ENCODE results near the gene TBC1D21.
"Not testable (repeated sequence)": the region's sequence is repeated elsewhere in the genome, so short reads cannot be mapped to it uniquely, and the experiment has no call there.

TBC1D21 gene

DNA sequence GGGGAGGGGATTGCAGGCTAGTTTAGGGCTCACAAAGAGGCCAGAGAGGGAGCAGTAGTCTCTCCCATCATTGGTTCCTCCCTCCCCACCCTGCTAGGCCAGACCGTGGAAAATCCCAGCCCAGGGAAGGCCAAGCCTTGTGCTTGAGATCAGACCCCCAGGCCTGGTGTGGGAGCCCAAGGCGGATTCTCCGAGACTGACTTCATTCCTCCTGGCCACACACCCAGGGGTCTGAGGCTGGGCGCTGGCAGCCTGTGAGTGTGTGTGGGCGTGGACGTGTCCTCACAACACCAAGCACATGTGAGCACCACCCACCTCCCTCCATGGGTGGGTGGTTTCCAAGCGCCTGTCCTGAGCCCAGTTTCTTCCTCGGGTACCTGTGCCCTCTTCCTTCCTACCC is 57.0 kb downstream of the TBC1D21 start:
- intact Hi-C loops (cut with micrococcal nuclease): no loop called here
- H3K27ac Mint-ChIP-seq: no peak overlapping the region

GRCh38 chr15:73930790-73931281 is 57.5 kb downstream of the TBC1D21 start:
- Mint-ChIP-seq H3K27ac (no peak overlapping the region), H3K4me1 (ENCODE audit: low read depth) (peaks cover 15% of the 10 kb centered on the region), H3K9me3 (no peaks in the 10 kb centered on the region), H3K36me3 (ENCODE audit: low read depth) (no peaks in the 10 kb centered on the region), H3K4me3 (no peak overlapping the region), H3K27me3 (peaks cover 45% of the 10 kb centered on the region)
- intact Hi-C loops (cut with micrococcal nuclease): no loop called here

More for the DNA sequence above, 57.0 kb downstream of the TBC1D21 start:
- peaks cover 18% of the 10 kb centered on the region for H3K4me1 Mint-ChIP-seq (ENCODE audit: low read depth)
- H3K9me3 Mint-ChIP-seq: no peaks in the 10 kb centered on the region
- H3K4me3 Mint-ChIP-seq: no peak overlapping the region
- no peaks in the 10 kb centered on the region for H3K36me3 Mint-ChIP-seq (ENCODE audit: low read depth)
- H3K27me3 Mint-ChIP-seq: peaks cover 50% of the 10 kb centered on the region

DNA sequence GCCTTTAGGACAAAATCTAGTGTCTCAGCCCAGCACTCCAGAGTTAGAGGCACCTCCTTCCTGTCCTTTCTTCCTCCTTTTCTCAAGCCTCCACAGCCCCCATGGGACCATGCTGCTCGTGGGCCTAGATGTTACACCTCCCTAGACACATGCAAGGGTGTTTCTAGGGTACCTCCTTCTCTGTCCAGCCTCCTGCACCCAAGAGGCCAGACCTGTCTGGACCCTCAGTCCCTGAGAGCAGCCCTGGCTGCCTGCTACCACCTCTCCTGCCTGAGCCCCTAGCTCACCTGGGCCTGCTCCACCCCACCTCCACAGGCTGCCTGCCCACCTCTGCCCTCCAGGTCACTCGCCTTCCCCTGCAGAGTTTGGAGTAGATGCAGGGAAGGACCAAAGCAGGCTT is 58.1 kb downstream of the TBC1D21 start:
- no peak overlapping the region for H3K4me3 Mint-ChIP-seq
- H3K27me3 Mint-ChIP-seq: peaks cover 39% of the 10 kb centered on the region
- peaks cover 9% of the 10 kb centered on the region for H3K4me1 Mint-ChIP-seq (ENCODE audit: low read depth)
- no peaks in the 10 kb centered on the region for H3K9me3 Mint-ChIP-seq
- no peak overlapping the region for H3K27ac Mint-ChIP-seq
- no peaks in the 10 kb centered on the region for H3K36me3 Mint-ChIP-seq (ENCODE audit: low read depth)
- intact Hi-C loops (cut with micrococcal nuclease): no loop called here

DNA sequence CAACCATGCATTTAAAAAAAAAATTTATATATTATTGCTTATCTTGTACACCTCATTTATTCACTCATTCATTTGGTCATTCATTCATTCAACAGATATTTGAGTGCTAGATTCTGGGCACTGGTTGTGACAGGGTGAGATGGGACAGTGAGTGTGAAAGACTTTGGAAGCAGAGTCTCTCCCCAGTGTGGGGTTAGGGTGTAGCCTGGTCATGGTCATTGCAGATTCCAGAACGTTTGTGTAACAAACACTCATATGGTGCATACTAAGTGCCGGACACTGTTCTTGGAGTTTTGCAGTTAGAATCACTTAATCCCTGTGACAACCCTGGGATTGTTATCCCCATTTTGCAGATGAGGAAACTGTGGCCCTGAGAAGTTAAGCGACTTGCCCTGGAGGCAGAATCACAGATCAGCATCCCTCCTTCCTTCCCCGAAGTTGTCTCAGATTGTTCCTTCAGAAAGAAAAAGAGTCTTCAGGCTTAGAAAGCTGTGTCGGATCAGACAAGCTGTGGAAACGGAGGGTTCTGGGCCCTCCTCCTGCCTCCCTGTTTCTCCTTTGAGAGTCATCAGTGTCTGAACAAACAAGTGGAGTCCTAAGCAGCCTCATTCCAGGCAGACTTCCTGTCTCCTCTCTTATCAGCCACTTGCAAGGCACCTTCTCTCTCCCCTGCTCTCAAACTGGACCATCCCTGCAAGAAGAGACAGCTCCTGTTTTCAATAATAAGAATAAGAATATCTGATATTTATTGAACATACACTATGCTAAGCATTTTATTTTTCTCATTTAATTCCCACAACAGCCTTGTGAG is 59.2 kb downstream of the TBC1D21 start:
- H3K27ac Mint-ChIP-seq: no peak overlapping the region
- H3K36me3 Mint-ChIP-seq (ENCODE audit: low read depth): no peaks in the 10 kb centered on the region
- H3K27me3 Mint-ChIP-seq: peaks cover 33% of the 10 kb centered on the region
- intact Hi-C loops (cut with micrococcal nuclease): no loop called here
- H3K4me3 Mint-ChIP-seq: no peak overlapping the region
- peaks cover 7% of the 10 kb centered on the region for H3K4me1 Mint-ChIP-seq (ENCODE audit: low read depth)
- no peaks in the 10 kb centered on the region for H3K9me3 Mint-ChIP-seq

DNA sequence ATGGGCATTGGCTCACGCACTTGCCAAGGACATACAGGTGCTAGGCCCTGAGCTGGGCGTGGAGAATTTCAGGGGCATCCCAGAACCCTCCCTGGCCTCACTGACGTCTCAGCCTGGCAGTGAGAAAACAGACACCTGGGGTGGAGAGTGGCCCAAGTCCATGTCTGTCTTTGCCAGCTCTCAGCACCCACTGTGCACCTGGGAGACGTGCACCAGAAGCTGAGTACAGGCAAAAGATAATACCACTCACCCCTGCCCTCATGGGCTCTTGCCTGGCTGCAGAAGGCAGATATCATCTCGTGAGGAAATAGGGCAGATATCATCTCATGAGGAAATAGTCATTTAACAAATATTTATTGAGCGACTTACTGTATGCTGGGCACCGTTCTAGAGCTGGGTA is 60.9 kb downstream of the TBC1D21 start:
- Mint-ChIP-seq H3K27me3 (peaks cover 20% of the 10 kb centered on the region), H3K27ac (no peak overlapping the region), H3K4me3 (no peak overlapping the region), H3K36me3 (ENCODE audit: low read depth) (no peaks in the 10 kb centered on the region), H3K4me1 (ENCODE audit: low read depth) (no peaks in the 10 kb centered on the region), H3K9me3 (no peaks in the 10 kb centered on the region)
- intact Hi-C loops (cut with micrococcal nuclease): no loop called here

- Mint-ChIP-seq H3K27me3 (peaks cover 14% of the 10 kb centered on the region), H3K4me1 (ENCODE audit: low read depth) (no peaks in the 10 kb centered on the region), H3K4me3 (no peak overlapping the region), H3K36me3 (ENCODE audit: low read depth) (no peaks in the 10 kb centered on the region), H3K9me3 (no peaks in the 10 kb centered on the region), H3K27ac (no peak overlapping the region)
- intact Hi-C loops (cut with micrococcal nuclease): no loop called here
Observed at GRCh38 chr15:73935547-73935946, 62.2 kb downstream of the TBC1D21 start.

DNA sequence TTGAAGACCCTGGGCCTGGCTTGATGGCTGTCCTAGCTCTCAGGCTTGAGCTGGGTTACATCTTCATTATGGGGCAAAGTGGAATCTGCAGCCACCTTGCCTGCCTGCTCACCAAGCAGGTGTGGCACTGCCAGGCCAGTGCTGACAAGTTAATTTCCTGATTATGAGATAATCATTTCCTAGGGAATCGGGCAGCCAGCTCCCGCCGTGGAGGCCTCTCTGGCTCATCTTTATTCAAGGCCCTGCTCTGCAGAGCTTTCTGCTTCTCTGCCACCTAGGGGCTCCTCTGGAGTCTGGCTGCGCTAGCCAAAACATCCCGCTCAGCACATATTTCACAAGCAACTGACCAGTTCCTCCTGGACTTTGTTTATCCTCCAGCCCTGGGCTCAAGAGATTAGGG is 62.8 kb downstream of the TBC1D21 start:
- Mint-ChIP-seq H3K4me3 (no peak overlapping the region), H3K9me3 (no peaks in the 10 kb centered on the region), H3K27me3 (peaks cover 9% of the 10 kb centered on the region), H3K4me1 (ENCODE audit: low read depth) (no peaks in the 10 kb centered on the region), H3K36me3 (ENCODE audit: low read depth) (no peaks in the 10 kb centered on the region), H3K27ac (no peak overlapping the region)
- intact Hi-C loops (cut with micrococcal nuclease): no loop called here

GRCh38 chr15:73936588-73937290 is 63.4 kb downstream of the TBC1D21 start:
- Mint-ChIP-seq H3K4me3 (no peak overlapping the region), H3K27me3 (peaks cover 4% of the 10 kb centered on the region), H3K9me3 (no peaks in the 10 kb centered on the region), H3K4me1 (ENCODE audit: low read depth) (no peaks in the 10 kb centered on the region), H3K36me3 (ENCODE audit: low read depth) (no peaks in the 10 kb centered on the region), H3K27ac (no peak overlapping the region)
- intact Hi-C loops (cut with micrococcal nuclease): no loop called here

DNA sequence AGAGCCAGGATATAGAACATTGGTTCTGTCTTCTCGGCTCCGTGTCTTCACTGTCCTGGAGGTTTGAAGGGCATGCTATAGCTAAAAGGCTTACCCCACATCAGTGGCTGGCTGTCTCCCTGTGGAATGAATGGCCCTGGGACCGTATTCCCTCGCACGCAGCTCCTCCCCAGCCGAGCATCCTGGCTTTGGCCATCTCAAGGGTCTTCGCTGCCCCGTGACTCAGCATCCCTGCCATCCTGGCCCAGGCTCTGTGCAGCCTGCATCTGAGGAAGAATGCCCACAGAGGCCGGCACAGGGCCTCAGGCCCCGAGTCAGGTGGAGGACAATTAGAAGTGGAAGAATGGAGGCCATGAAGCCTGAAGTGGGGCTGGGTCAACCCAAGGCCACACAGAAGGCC is 63.9 kb downstream of the TBC1D21 start:
- no peak overlapping the region for H3K4me3 Mint-ChIP-seq

DNA sequence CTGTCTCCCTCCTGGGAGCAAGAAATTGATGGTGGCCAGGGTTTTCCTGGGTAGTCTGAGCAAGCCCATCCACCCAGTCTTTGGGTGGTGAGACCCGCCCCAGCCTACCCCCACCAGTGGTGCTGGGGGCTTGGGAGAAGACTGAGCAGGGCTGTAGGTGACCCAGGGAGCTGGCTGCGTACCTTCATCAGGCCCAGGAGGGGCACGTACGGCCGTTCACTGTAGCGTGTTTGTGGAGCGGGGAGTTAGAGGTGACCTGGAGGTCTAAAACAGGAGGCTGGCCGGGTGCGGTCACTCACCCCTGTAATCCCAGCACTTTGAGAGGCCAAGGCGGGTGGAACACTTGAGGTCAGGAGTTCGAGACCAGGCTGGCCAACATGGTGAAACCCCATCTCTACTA is 64.4 kb downstream of the TBC1D21 start:
- Mint-ChIP-seq H3K9me3 (no peaks in the 10 kb centered on the region), H3K4me3 (no peak overlapping the region), H3K27me3 (peaks cover 4% of the 10 kb centered on the region), H3K36me3 (ENCODE audit: low read depth) (no peaks in the 10 kb centered on the region), H3K27ac (no peak overlapping the region), H3K4me1 (ENCODE audit: low read depth) (no peaks in the 10 kb centered on the region)
- intact Hi-C loops (cut with micrococcal nuclease): no loop called here

More for the DNA sequence above, 63.9 kb downstream of the TBC1D21 start:
- Mint-ChIP-seq H3K4me1 (ENCODE audit: low read depth) (no peaks in the 10 kb centered on the region), H3K9me3 (no peaks in the 10 kb centered on the region), H3K27me3 (peaks cover 4% of the 10 kb centered on the region), H3K27ac (no peak overlapping the region), H3K36me3 (ENCODE audit: low read depth) (no peaks in the 10 kb centered on the region)
- intact Hi-C loops (cut with micrococcal nuclease): no loop called here

GRCh38 chr15:73938516-73938915 is 65.2 kb downstream of the TBC1D21 start:
- H3K4me1 Mint-ChIP-seq (ENCODE audit: low read depth); H3K9me3 Mint-ChIP-seq; H3K27me3 Mint-ChIP-seq; H3K27ac Mint-ChIP-seq; H3K4me3 Mint-ChIP-seq; intact Hi-C loops (cut with micrococcal nuclease); H3K36me3 Mint-ChIP-seq (ENCODE audit: low read depth): not testable (repeated sequence)
